H9 (cell line): ENCODE measurements around the gene PAH. TPM values are rescaled to one million over a fixed set of nuclear protein-coding genes. Genes with fewer than 3 reads are reported as not detected.

Experiments used
- DNase-seq: peaks from one replicate; pipeline ENCODE4 v3.0.0-alpha.2; 2017
- H2AFZ ChIP-seq: one replicate; pipeline ENCODE4 v1.6.1; 2013; ENCODE audit warnings: mild to moderate bottlenecking, low read length, control low read depth, moderate library complexity
- H2AK5ac ChIP-seq: 2 replicates; pipeline ENCODE4 v1.6.1; 2013; ENCODE audit warnings: low read length, control low read depth, mixed read lengths; ENCODE audit not compliant: insufficient read length
- H2BK120ac ChIP-seq: one replicate; pipeline ENCODE4 v1.6.1; 2013; ENCODE audit warnings: low read depth, mild to moderate bottlenecking, low read length, control low read depth, inconsistent platforms; ENCODE audit not compliant: poor library complexity, severe bottlenecking
- H2BK12ac ChIP-seq: 2 replicates; pipeline ENCODE4 v1.6.1; 2013; ENCODE audit warnings: low read length, control low read depth, mixed read lengths, low read depth; ENCODE audit not compliant: insufficient read length
- H2BK15ac ChIP-seq: 2 replicates; pipeline ENCODE4 v1.6.1; 2013; ENCODE audit warnings: low read depth, low read length, control low read depth
- H2BK20ac ChIP-seq: one replicate; pipeline ENCODE4 v1.6.1; 2013; ENCODE audit warnings: low read depth, mild to moderate bottlenecking, low read length, control low read depth, inconsistent platforms; ENCODE audit not compliant: poor library complexity, severe bottlenecking
- H2BK5ac ChIP-seq: 2 replicates; pipeline ENCODE4 v1.6.1; 2013; ENCODE audit warnings: low read length, control low read depth, mixed read lengths; ENCODE audit not compliant: insufficient read length
- H3K14ac ChIP-seq: 2 replicates; pipeline ENCODE4 v1.6.1; 2013; ENCODE audit warnings: low read length, control low read depth; ENCODE audit not compliant: insufficient read depth
- H3K18ac ChIP-seq: 2 replicates; pipeline ENCODE4 v1.6.1; 2013; ENCODE audit warnings: low read depth, mild to moderate bottlenecking, mixed read lengths, low read length, control low read depth; ENCODE audit not compliant: insufficient read length
- H3K23ac ChIP-seq: 2 replicates; pipeline ENCODE4 v1.6.1; 2013; ENCODE audit warnings: low read length, control low read depth, mixed read lengths, low read depth; ENCODE audit not compliant: insufficient read length
- H3K23me2 ChIP-seq: 2 replicates; pipeline ENCODE4 v1.6.1; 2013; ENCODE audit warnings: low read depth, mild to moderate bottlenecking, mixed read lengths, low read length, control low read depth; ENCODE audit not compliant: insufficient read length, poor library complexity, severe bottlenecking
- H3K27ac ChIP-seq: 2 replicates; pipeline ENCODE4 v1.5.1; 2013; ENCODE audit warnings: low read length, control low read depth, mixed read lengths, low read depth; ENCODE audit not compliant: insufficient read length
- H3K27me3 ChIP-seq: 2 replicates; pipeline ENCODE4 v1.6.1; 2013; ENCODE audit warnings: low read length, control low read depth, inconsistent platforms; ENCODE audit not compliant: insufficient read depth
- H3K4ac ChIP-seq: 2 replicates; pipeline ENCODE4 v1.6.1; 2013; ENCODE audit warnings: low read depth, mild to moderate bottlenecking, control low read depth, inconsistent platforms, low read length, moderate library complexity
- H3K4me1 ChIP-seq: 2 replicates; pipeline ENCODE4 v1.6.1; 2013; ENCODE audit warnings: low read length, control low read depth, inconsistent platforms; ENCODE audit not compliant: insufficient read depth
- H3K4me2 ChIP-seq: 2 replicates; pipeline ENCODE4 v1.6.1; 2013; ENCODE audit warnings: low read length, control low read depth, mixed read lengths; ENCODE audit not compliant: insufficient read length, insufficient read depth
- H3K56ac ChIP-seq: 2 replicates; pipeline ENCODE4 v1.6.1; 2013; ENCODE audit warnings: low read depth, mild to moderate bottlenecking, mixed read lengths, low read length, control low read depth; ENCODE audit not compliant: insufficient read length
- H3K79me1 ChIP-seq: 2 replicates; pipeline ENCODE4 v1.6.1; 2013; ENCODE audit warnings: low read depth, mild to moderate bottlenecking, moderate library complexity, low read length, control low read depth, inconsistent platforms; ENCODE audit not compliant: insufficient read depth, poor library complexity, severe bottlenecking
- H3K79me2 ChIP-seq: 2 replicates; pipeline ENCODE4 v1.6.1; 2013; ENCODE audit warnings: low read length, control low read depth, inconsistent platforms; ENCODE audit not compliant: insufficient read depth
- H3K9ac ChIP-seq: 2 replicates; pipeline ENCODE4 v1.6.1; 2013; ENCODE audit warnings: low read length, control low read depth, mixed read lengths; ENCODE audit not compliant: insufficient read length; ENCODE audit errors: extremely low read depth
- H3K9me3 ChIP-seq: one replicate; pipeline ENCODE4 v1.6.1; 2013; ENCODE audit warnings: low read depth, low read length, inconsistent platforms; ENCODE audit not compliant: control insufficient read depth
- H3T11ph ChIP-seq: one replicate; pipeline ENCODE4 v1.6.1; 2013; ENCODE audit warnings: mild to moderate bottlenecking, low read length, control low read depth, inconsistent platforms
- H4K20me1 ChIP-seq: one replicate; pipeline ENCODE4 v1.6.1; 2013; ENCODE audit not compliant: control insufficient read depth, insufficient read length, insufficient read depth
- H4K5ac ChIP-seq: 2 replicates; pipeline ENCODE4 v1.6.1; 2013; ENCODE audit warnings: low read depth, mild to moderate bottlenecking, mixed read lengths, low read length, control low read depth; ENCODE audit not compliant: insufficient read length
- H4K8ac ChIP-seq: replicated peaks from 2 replicates; pipeline ENCODE4 v1.6.1; 2013; ENCODE audit warnings: low read length, control low read depth, mixed read lengths, low read depth; ENCODE audit not compliant: insufficient read length
- H4K91ac ChIP-seq: 2 replicates; pipeline ENCODE4 v1.6.1; 2013; ENCODE audit warnings: low read depth, mild to moderate bottlenecking, moderate library complexity, mixed read lengths, low read length, control low read depth; ENCODE audit not compliant: insufficient read length
- H3K27ac Mint-ChIP-seq, 3 experiments: 2 replicates in 2 of 3; 3 replicates in 1 of 3; pipeline ENCODE4 v1.8.0; 2020 to 2021; ENCODE audit warnings: mixed read lengths in 3 of 3, mild to moderate bottlenecking in 1 of 3, moderate library complexity in 1 of 3
- H3K27me3 Mint-ChIP-seq: 2 replicates; pipeline ENCODE4 v1.8.0; 2021; ENCODE audit warnings: low read depth, mild to moderate bottlenecking, moderate library complexity, mixed read lengths
- H3K36me3 Mint-ChIP-seq, 3 experiments: 2 replicates in 2 of 3; 3 replicates in 1 of 3; pipeline ENCODE4 v1.8.0; 2020 to 2021; ENCODE audit warnings: low read depth in 3 of 3, mixed read lengths in 3 of 3; ENCODE audit not compliant: insufficient read depth in 1 of 3
- H3K4me1 Mint-ChIP-seq, 2 experiments: 2 replicates each; pipeline ENCODE4 v1.8.0; 2020; ENCODE audit warnings: mixed read lengths in 2 of 2
- H3K4me3 Mint-ChIP-seq, 2 experiments: 2 replicates in 1 of 2; 3 replicates in 1 of 2; pipeline ENCODE4 v1.8.0; 2020 to 2021; ENCODE audit warnings: mild to moderate bottlenecking in 2 of 2, mixed read lengths in 2 of 2, moderate library complexity in 1 of 2
- H3K9me3 Mint-ChIP-seq, 2 experiments: 2 replicates in 1 of 2; 3 replicates in 1 of 2; pipeline ENCODE4 v1.8.0; 2020; ENCODE audit warnings: mild to moderate bottlenecking in 2 of 2, mixed read lengths in 2 of 2, moderate library complexity in 1 of 2
- CTCF ChIP-seq: fragments of 200-600 bp; sonication (generic); conservative IDR thresholded peaks from 3 replicates; pipeline ENCODE4 v1.8.0; 2021; ENCODE audit warnings: antibody characterized with exemption, mild to moderate bottlenecking
- WGBS: extraction: QIAGEN DNeasy Blood & Tissue Kit; methylation state at CpG from one replicate; pipeline ENCODE4 v1.1.7; 2013; ENCODE audit warnings: missing lambda C conversion rate, low lambda C conversion rate, mixed read lengths; ENCODE audit not compliant: insufficient read length; ENCODE audit errors: extremely low coverage; 5-methylcytosine and 5-hydroxymethylcytosine counted together
- total RNA-seq: library from RNA; stranded (reverse); gene quantifications from 2 replicates; pipeline ENCODE4 v1.2.1, GENCODE V29; 2021

Gene PAH
- total RNA-seq, 1 experiment from 2014 or later = 6.1 TPM

DNA sequence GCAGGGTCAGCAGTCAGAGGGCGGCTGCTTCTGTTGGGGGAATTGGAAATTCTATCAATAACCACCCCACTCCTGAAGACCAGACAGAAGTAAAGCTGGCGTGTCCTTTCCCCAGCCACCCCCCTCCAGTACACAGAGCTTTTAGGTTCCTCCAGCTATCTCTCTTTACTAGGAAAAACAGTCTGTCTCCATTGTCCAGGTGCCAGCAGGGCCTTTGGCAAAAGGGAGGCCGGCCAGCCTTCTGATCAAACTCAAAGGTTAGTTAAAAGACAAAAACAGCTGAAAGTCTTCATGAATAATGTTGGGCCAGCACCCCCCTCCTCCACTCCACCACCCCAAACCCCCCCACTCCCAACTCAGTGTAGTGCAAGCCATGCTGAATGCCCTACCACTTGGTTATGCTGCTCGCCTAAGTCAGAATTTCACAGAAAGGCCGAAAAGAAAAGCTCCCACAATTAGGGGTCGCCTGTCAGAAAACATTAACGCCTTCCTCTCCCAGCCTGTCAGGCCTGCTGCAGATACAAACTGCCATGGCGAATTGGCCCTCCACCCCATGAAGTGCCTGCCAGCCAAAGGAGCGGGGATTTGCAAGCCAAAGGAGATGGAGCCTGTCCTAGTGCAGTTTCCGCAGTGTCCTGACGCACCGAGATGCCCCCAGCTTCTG lies 49.3 kb upstream of the PAH start:
- Histone ChIP-seq H3K23ac (no peak overlapping the region), H3K9me3 (peaks cover 10% of the 10 kb centered on the region), H2AFZ (no peak overlapping the region), H3K4me1 (peaks cover 5% of the 10 kb centered on the region; the same call in 1 of the 2 replicates), H3K9ac (no peak overlapping the region), H2BK120ac (no peak overlapping the region), H3K27ac (no peak overlapping the region), H2BK20ac (no peak overlapping the region), H3K4me2 (no peak overlapping the region), H3K79me2 (no peaks in the 10 kb centered on the region), H4K8ac (no peak overlapping the region), H3K79me1 (no peaks in the 10 kb centered on the region), H4K91ac (no peak overlapping the region), H3K23me2 (peaks cover 10% of the 10 kb centered on the region), H3K4ac (no peak overlapping the region), H3T11ph (no peak overlapping the region), H2BK5ac (no peak overlapping the region), H4K20me1 (no peaks in the 10 kb centered on the region), H3K18ac (no peak overlapping the region), H3K56ac (no peak overlapping the region), H4K5ac (no peak overlapping the region), H2BK15ac (no peak overlapping the region), H2AK5ac (no peak overlapping the region), H2BK12ac (no peak overlapping the region), H3K14ac (no peak overlapping the region), H3K27me3 (peaks cover 58% of the 10 kb centered on the region)
- H3K36me3 Mint-ChIP-seq = peaks cover 9 to 11% (median 11%) of the 10 kb centered on the region in 3 experiments; a peak in 6 of 7 replicates
- H3K27me3 Mint-ChIP-seq = peaks cover 97% of the 10 kb centered on the region
- H3K27ac Mint-ChIP-seq = no peak overlapping the region
- peaks cover 44 to 55% of the 10 kb centered on the region in 2 experiments for H3K4me1 Mint-ChIP-seq
- DNase-seq = no peak
- no peak for TF ChIP-seq CTCF
- no CpG with 5 or more reads among the region's 12 CpGs for WGBS
- peak overlapping the region; percentile 21 to 84; a peak in 3 of 5 replicates for H3K4me3 Mint-ChIP-seq
- H3K9me3 Mint-ChIP-seq = peaks cover 15 to 18% of the 10 kb centered on the region in 2 experiments
